RWPE2 (cell line): Measurements from ENCODE around the gene POLDIP2.

Experiments used
- ATAC-seq: fragments of 200-7000 bp; cut with Tn5 transposase; 3 replicates; pipeline ENCODE4 v1.9.1; 2021; ENCODE audit warnings: low read depth
- DNase-seq: peaks from one replicate; pipeline ENCODE4 v3.0.0-alpha.2; 2020; ENCODE audit warnings: low spot score
- H3K27ac ChIP-seq: fragments of 450-650 bp; 2 replicates; pipeline ENCODE4 v1.5.1; 2017; ENCODE audit warnings: mild to moderate bottlenecking; ENCODE audit not compliant: poor library complexity, severe bottlenecking
- H3K27me3 ChIP-seq: fragments of 250-450 bp; sonication (Bioruptor Pico); 2 replicates; pipeline ENCODE4 v1.5.1; 2021; ENCODE audit warnings: mild to moderate bottlenecking, moderate library complexity; ENCODE audit not compliant: insufficient read depth, poor library complexity, severe bottlenecking
- H3K36me3 ChIP-seq: fragments of 250-450 bp; sonication (Bioruptor Pico); 2 replicates; pipeline ENCODE4 v1.5.1; 2020; ENCODE audit warnings: low read depth, mild to moderate bottlenecking, moderate library complexity
- H3K4me1 ChIP-seq: fragments of 250-450 bp; sonication (Bioruptor Pico); 2 replicates; pipeline ENCODE4 v1.5.1; 2021; ENCODE audit warnings: mild to moderate bottlenecking, moderate library complexity; ENCODE audit not compliant: insufficient read depth, poor library complexity, severe bottlenecking
- H3K4me3 ChIP-seq: fragments of 250-450 bp; sonication (Bioruptor Pico); 2 replicates; pipeline ENCODE4 v1.5.1; 2021; ENCODE audit warnings: mild to moderate bottlenecking, moderate library complexity; ENCODE audit not compliant: severe bottlenecking
- H3K9me3 ChIP-seq: fragments of 250-450 bp; sonication (Bioruptor Pico); 2 replicates; pipeline ENCODE4 v1.5.1; 2021; ENCODE audit warnings: mild to moderate bottlenecking, moderate library complexity; ENCODE audit not compliant: severe bottlenecking
- CTCF ChIP-seq: fragments of 450-650 bp; IDR thresholded peaks from one replicate; pipeline ENCODE4 v1.5.1; 2017; ENCODE audit warnings: mild to moderate bottlenecking, moderate library complexity; ENCODE audit not compliant: poor library complexity, severe bottlenecking

Gene POLDIP2

GRCh38 chr17:28385406-28385805 is 28.1 kb upstream of the POLDIP2 start:
- Histone ChIP-seq H3K36me3 (0 out of 2 replicates have a peak, but pooled peaks cover 6% of the 10 kb centered on the region), H3K4me3 (no peak overlapping the region), H3K27ac (no peak overlapping the region), H3K4me1 (peaks cover 4% of the 10 kb centered on the region), H3K9me3 (no peaks in the 10 kb centered on the region), H3K27me3 (no peaks in the 10 kb centered on the region)
- DNase-seq (peak; percentile 38), ATAC-seq (no peak)
- TF ChIP-seq CTCF: no peak

- no peak for TF ChIP-seq CTCF
- DNase-seq (no peak), ATAC-seq (peak; percentile 11; the same call in 1 of the 3 replicates)
- H3K4me3 ChIP-seq: peak overlapping the region; percentile 20
- peaks cover 6% of the 10 kb centered on the region for H3K4me1 ChIP-seq
- no peaks in the 10 kb centered on the region for H3K9me3 ChIP-seq
- H3K36me3 ChIP-seq: 0 out of 2 replicates have a peak, but pooled peaks cover 5% of the 10 kb centered on the region
- no peak overlapping the region for H3K27ac ChIP-seq
- H3K27me3 ChIP-seq: no peaks in the 10 kb centered on the region
Measured at GRCh38 chr17:28385037-28385400, 27.7 kb upstream of the POLDIP2 start.

GRCh38 chr17:28384281-28385036 is 27.1 kb upstream of the POLDIP2 start:
- Histone ChIP-seq H3K27me3 (no peaks in the 10 kb centered on the region), H3K9me3 (no peaks in the 10 kb centered on the region), H3K27ac (no peak overlapping the region), H3K36me3 (no peaks in the 10 kb centered on the region), H3K4me1 (peaks cover 6% of the 10 kb centered on the region), H3K4me3 (peak overlapping the region; percentile 20)
- ATAC-seq: peak; percentile 64
- TF ChIP-seq CTCF: no peak
- no peak for DNase-seq

- Histone ChIP-seq H3K27me3 (no peaks in the 10 kb centered on the region), H3K36me3 (no peaks in the 10 kb centered on the region), H3K27ac (peak overlapping the region; percentile 54), H3K4me1 (peaks cover 6% of the 10 kb centered on the region), H3K4me3 (no peak overlapping the region), H3K9me3 (no peaks in the 10 kb centered on the region)
- no peak for TF ChIP-seq CTCF
- DNase-seq: no peak
- no peak for ATAC-seq
Measured at GRCh38 chr17:28381141-28381825, 24.0 kb upstream of the POLDIP2 start.
